H1 (cell line): ENCODE data around the gene MLKL. TPM values are rescaled to one million over a fixed set of nuclear protein-coding genes. Genes with fewer than 3 reads are reported as not detected.

Experiments used
- CTCF ChIA-PET: fragments of 300-600 bp; sonication (Branson Sonifier 250); formaldehyde crosslinking; loops from one replicate; lab custom pipeline; 2021; ENCODE audit not compliant: partially characterized antibody; lab: Charles Lee
- POLR2A ChIA-PET: fragments of 300-600 bp; sonication (Branson Sonifier 250); formaldehyde crosslinking; loops from one replicate; lab custom pipeline; 2021; ENCODE audit warnings: inconsistent platforms; ENCODE audit not compliant: partially characterized antibody; lab: Charles Lee
- DNase-seq, 2 experiments: peaks; one replicate each; pipeline versions ENCODE4 v3.0.0 to v3.0.0-alpha.2; 2010 to 2022; ENCODE audit warnings: low spot score in 2 of 2, low read depth in 1 of 2, mixed read lengths in 1 of 2
- FAIRE-seq: peaks from 2 replicates; lab custom pipeline; 2011; peaks lifted over from hg19 to GRCh38; lab: Jason Lieb, UNC
- H2AFZ ChIP-seq: 2 replicates; pipeline ENCODE4 v1.8.1; 2012; ENCODE audit warnings: low read length, inconsistent platforms
- H2AK5ac ChIP-seq: 2 replicates; pipeline ENCODE4 v1.6.1; 2013; ENCODE audit warnings: low read depth, low read length
- H2BK120ac ChIP-seq: replicated peaks from 2 replicates; pipeline ENCODE3; 2013; ENCODE audit warnings: low read depth, low read length, inconsistent platforms
- H2BK12ac ChIP-seq: 2 replicates; pipeline ENCODE4 v1.6.1; 2013; ENCODE audit warnings: low read depth, low read length
- H2BK15ac ChIP-seq: 2 replicates; pipeline ENCODE4 v1.6.1; 2013; ENCODE audit warnings: low read length
- H2BK20ac ChIP-seq: 2 replicates; pipeline ENCODE4 v1.6.1; 2013; ENCODE audit warnings: low read length
- H2BK5ac ChIP-seq: 2 replicates; pipeline ENCODE4 v1.6.1; 2013; ENCODE audit warnings: low read depth, low read length
- H3K14ac ChIP-seq: 2 replicates; pipeline ENCODE4 v1.6.1; 2013; ENCODE audit warnings: inconsistent platforms; ENCODE audit not compliant: insufficient read length
- H3K18ac ChIP-seq: 2 replicates; pipeline ENCODE4 v1.6.1; 2013; ENCODE audit warnings: low read length; ENCODE audit errors: extremely low read depth
- H3K23ac ChIP-seq: 2 replicates; pipeline ENCODE4 v1.6.1; 2013; ENCODE audit warnings: inconsistent platforms; ENCODE audit not compliant: insufficient read length
- H3K23me2 ChIP-seq: 2 replicates; pipeline ENCODE4 v1.6.1; 2013; ENCODE audit warnings: low read depth, low read length
- H3K27ac ChIP-seq: 2 replicates; pipeline ENCODE4 v1.6.1; 2011; ENCODE audit warnings: low read depth, low read length, inconsistent platforms
- H3K27me3 ChIP-seq, 4 experiments: replicated peaks in 1 of 4; 1 replicate in 1 of 4; 2 replicates in 3 of 4; pipeline versions ENCODE4 v1.6.1 to v1.8.1; 2011 to 2013; ENCODE audit warnings: low read length in 3 of 4, mild to moderate bottlenecking in 3 of 4, inconsistent platforms in 2 of 4, mixed read lengths in 2 of 4, moderate library complexity in 1 of 4; ENCODE audit not compliant: control insufficient read depth in 3 of 4, insufficient read depth in 3 of 4; ENCODE audit errors: extremely low read depth in 1 of 4
- H3K36me3 ChIP-seq, 4 experiments: 2 replicates each; pipeline versions ENCODE4 v1.6.1 to v1.8.1; 2011 to 2013; ENCODE audit warnings: mild to moderate bottlenecking in 4 of 4, low read length in 3 of 4, moderate library complexity in 2 of 4, control low read depth in 1 of 4, inconsistent platforms in 1 of 4; ENCODE audit not compliant: insufficient read depth in 4 of 4, control insufficient read depth in 2 of 4
- H3K4ac ChIP-seq: replicated peaks from 2 replicates; pipeline ENCODE3; 2013; ENCODE audit warnings: low read length, low read depth, mixed read lengths, inconsistent platforms; ENCODE audit not compliant: insufficient read length
- H3K4me1 ChIP-seq, 4 experiments: replicated peaks in 1 of 4; 1 replicate in 1 of 4; 2 replicates in 3 of 4; pipeline versions ENCODE4 v1.6.1 to v1.8.1; 2011 to 2013; ENCODE audit warnings: low read length in 3 of 4, inconsistent platforms in 2 of 4, mixed read lengths in 1 of 4; ENCODE audit not compliant: insufficient read depth in 4 of 4, control insufficient read depth in 3 of 4
- H3K4me2 ChIP-seq, 2 experiments: 2 replicates each; pipeline versions ENCODE4 v1.6.1 to v1.8.1; 2011 to 2013; ENCODE audit warnings: low read depth in 2 of 2, low read length in 2 of 2, control low read depth in 1 of 2, inconsistent platforms in 1 of 2, mild to moderate bottlenecking in 1 of 2; ENCODE audit not compliant: insufficient read depth in 1 of 2
- H3K4me3 ChIP-seq, 4 experiments: fragments of 200-600, 300-600 bp in 1 of 4; sonication (generic), shearing (Covaris generic), sonication (Bioruptor Twin) in 1 of 4; 2 replicates each; pipeline versions ENCODE4 v1.5.1 to v1.8.1; 2011 to 2016; ENCODE audit warnings: low read length in 4 of 4, low read depth in 3 of 4, control low read depth in 2 of 4, inconsistent platforms in 2 of 4, mild to moderate bottlenecking in 2 of 4, mixed read lengths in 1 of 4, moderate library complexity in 1 of 4; ENCODE audit not compliant: insufficient read depth in 2 of 4; ENCODE audit errors: extremely low read depth in 1 of 4
- H3K56ac ChIP-seq: replicated peaks from 2 replicates; pipeline ENCODE3; 2013; ENCODE audit warnings: low read depth, mild to moderate bottlenecking, mixed read lengths, low read length, inconsistent platforms; ENCODE audit not compliant: insufficient read length
- H3K79me1 ChIP-seq: 2 replicates; pipeline ENCODE4 v1.6.1; 2013; ENCODE audit warnings: low read depth, low read length, control low read depth
- H3K79me2 ChIP-seq, 2 experiments: 2 replicates each; pipeline versions ENCODE4 v1.6.1 to v1.8.1; 2012 to 2013; ENCODE audit warnings: low read length in 2 of 2, mild to moderate bottlenecking in 2 of 2, inconsistent platforms in 1 of 2; ENCODE audit not compliant: insufficient read depth in 2 of 2, control insufficient read depth in 1 of 2
- H3K9ac ChIP-seq, 4 experiments: replicated peaks in 1 of 4; 1 replicate in 1 of 4; 2 replicates in 3 of 4; pipeline versions ENCODE4 v1.6.1 to v1.8.1; 2011 to 2013; ENCODE audit warnings: low read depth in 3 of 4, low read length in 3 of 4, control low read depth in 2 of 4, mild to moderate bottlenecking in 2 of 4, moderate library complexity in 2 of 4, inconsistent platforms in 1 of 4; ENCODE audit errors: extremely low read depth in 1 of 4
- H3K9me3 ChIP-seq, 2 experiments: 2 replicates each; pipeline versions ENCODE4 v1.6.1 to v1.8.1; 2012 to 2013; ENCODE audit warnings: mild to moderate bottlenecking in 2 of 2, moderate library complexity in 2 of 2, control low read depth in 1 of 2, inconsistent platforms in 1 of 2, low read depth in 1 of 2, low read length in 1 of 2, mixed read lengths in 1 of 2; ENCODE audit not compliant: insufficient read depth in 2 of 2
- H4K20me1 ChIP-seq, 2 experiments: replicated peaks in 1 of 2; 2 replicates each; pipeline versions ENCODE3 to v1.8.1; 2011 to 2013; ENCODE audit warnings: inconsistent platforms in 2 of 2, low read length in 2 of 2, mild to moderate bottlenecking in 1 of 2; ENCODE audit not compliant: insufficient read depth in 2 of 2, control insufficient read depth in 1 of 2
- H4K5ac ChIP-seq: 2 replicates; pipeline ENCODE4 v1.6.1; 2013; ENCODE audit warnings: low read length, low read depth, mixed read lengths, inconsistent platforms; ENCODE audit not compliant: insufficient read length
- H4K8ac ChIP-seq: 2 replicates; pipeline ENCODE4 v1.8.0; 2013; ENCODE audit warnings: mild to moderate bottlenecking, moderate library complexity, low read length, inconsistent platforms; ENCODE audit not compliant: insufficient read depth; ENCODE audit errors: extremely low read depth
- H4K91ac ChIP-seq: replicated peaks from 2 replicates; pipeline ENCODE3; 2013; ENCODE audit warnings: low read length, mixed read lengths, inconsistent platforms; ENCODE audit not compliant: insufficient read length
- BACH1 ChIP-seq: IDR thresholded peaks from 2 replicates; pipeline ENCODE4 v1.6.1; 2012; ENCODE audit warnings: low read length, improper control_type of control experiment
- BCL11A ChIP-seq, 2 experiments: IDR thresholded peaks; one replicate each; pipeline ENCODE4 v1.6.1; 2011; ENCODE audit warnings: low read depth in 2 of 2, low read length in 2 of 2, mild to moderate bottlenecking in 2 of 2
- CHD1 ChIP-seq: IDR thresholded peaks from 2 replicates; pipeline ENCODE4 v1.6.1; 2012; ENCODE audit warnings: low read depth, low read length, improper control_type of control experiment
- HDAC6 ChIP-seq: IDR thresholded peaks from one replicate; pipeline ENCODE4 v1.7.1; 2012; ENCODE audit warnings: low read depth, mild to moderate bottlenecking, inconsistent platforms, low read length, moderate library complexity
- MAFK ChIP-seq: IDR thresholded peaks from 2 replicates; pipeline ENCODE4 v1.6.1; 2012; ENCODE audit warnings: low read depth, mild to moderate bottlenecking, improper control_type of control experiment, low read length
- NANOG ChIP-seq: IDR thresholded peaks from 2 replicates; pipeline ENCODE4 v1.6.1; 2011; ENCODE audit warnings: low read length, low read depth, mild to moderate bottlenecking, inconsistent platforms; ENCODE audit not compliant: insufficient read depth, poor library complexity, severe bottlenecking
- PHF8 ChIP-seq: fragments of 200-600 bp; sonication (generic); conservative IDR thresholded peaks from 2 replicates; pipeline ENCODE4 v1.7.1; 2012; ENCODE audit warnings: low read depth, mild to moderate bottlenecking, inconsistent platforms, low read length, moderate library complexity
- POLR2A ChIP-seq, 2 experiments: IDR thresholded peaks; 1 replicate in 1 of 2; 2 replicates in 1 of 2; pipeline ENCODE4 v1.6.1; 2011; ENCODE audit warnings: low read depth in 2 of 2, low read length in 2 of 2, mild to moderate bottlenecking in 2 of 2; ENCODE audit errors: control extremely low read depth in 1 of 2
- SIRT6 ChIP-seq: IDR thresholded peaks from one replicate; pipeline ENCODE4 v1.7.1; 2012; ENCODE audit warnings: low read length, inconsistent platforms
- TAF1 ChIP-seq: IDR thresholded peaks from 2 replicates; pipeline ENCODE4 v1.6.1; 2011; ENCODE audit warnings: mild to moderate bottlenecking, low read depth, low read length
- TBP ChIP-seq: IDR thresholded peaks from 2 replicates; pipeline ENCODE4 v1.6.1; 2011; ENCODE audit warnings: low read depth, low read length, improper control_type of control experiment
- WGBS, 2 experiments: shearing (Covaris generic) in 1 of 2; methylation state at CpG; one replicate each; pipeline versions ENCODE4 v1.1.6 to v1.1.7; 2013 to 2015; ENCODE audit warnings: low lambda C conversion rate in 2 of 2, mixed read lengths in 2 of 2, inconsistent platforms in 1 of 2, low coverage in 1 of 2, missing lambda C conversion rate in 1 of 2; ENCODE audit not compliant: insufficient replicate concordance in 2 of 2, insufficient coverage in 1 of 2, insufficient read length in 1 of 2; ENCODE audit errors: extremely low coverage in 1 of 2, missing lambda C conversion rate in 1 of 2; 5-methylcytosine and 5-hydroxymethylcytosine counted together
- polyA plus RNA-seq, 7 experiments: library from polyadenylated mRNA; depleted of rRNA in 3 of 7; stranded (reverse) in 5 of 7; unstranded in 2 of 7; fragments of >200 nt in 5 of 7; fragments of 200-250 nt in 2 of 7; gene quantifications; 1 replicate in 5 of 7; 2 replicates in 1 of 7; 4 replicates in 1 of 7; pipeline versions ENCODE4 v1.2.1 to v1.2.3, GENCODE V29; 2011 to 2013; ENCODE audit warnings: missing spikeins in 2 of 7, mixed read lengths in 2 of 7
- total RNA-seq: library from RNA; stranded (reverse); fragmentation: NEBNext Ultra II Directional; extraction: Animal tissue kit (Norgen Biotek cat#: 25700); gene quantifications from 2 replicates; pipeline ENCODE4 v1.2.1, GENCODE V29; 2021
- TF ChIP-seq, protein P1 (sequence below): IDR thresholded peaks from 2 replicates; pipeline ENCODE4 v1.6.1; 2012; ENCODE audit warnings: inconsistent platforms

The MLKL gene
- total and polyA plus RNA-seq, 2 of the 8 experiments (the other 6 are each of a cell fraction or from before 2014, with no cell fraction given) = 1.6 to 2.1 TPM

GRCh38 chr16:74666425-74667254, 34.0 kb downstream of the MLKL start, which contains the start of gene RFWD3:
TSS of gene RFWD3 (minus strand) at chr16:74666877. CDS start at chr16:74661449, 5,428 bp downstream.
- H2BK15ac ChIP-seq = no peak within 1 kb of the TSS
- POLR2A ChIA-PET = interaction anchor here (0.6 to 6.5 kb wide), 20 partner anchors 11 to 369 kb away, joined by 3 to 37 read pairs (median 4); partner anchors contain the start of genes GLG1 and MLKL
- peak within 1 kb of the TSS; percentile 60 for H2AFZ ChIP-seq
- CTCF ChIA-PET = interaction anchor here (0.9 to 3.2 kb wide), 6 partner anchors 13 to 196 kb away, joined by 5 to 13 read pairs (median 6); partner anchors contain the start of gene MLKL
- 1% methylated on average over 55 of the region's 63 CpGs; no CpG with 5 or more reads in 1 of the 2 experiments for WGBS, 2 experiments
- no peak within 1 kb of the TSS for H4K91ac ChIP-seq
- peak within 1 kb of the TSS; percentile 73 to 76 for H3K4me2 ChIP-seq
- no peak within 1 kb of the TSS for H2BK12ac ChIP-seq
- H4K20me1 ChIP-seq = peaks cover 11 to 16% of the 10 kb centered on the region in 2 experiments
- H3K23ac ChIP-seq = no peak within 1 kb of the TSS
- H3K4me1 ChIP-seq = peaks cover 0 to 3% (median 0%) of the 10 kb centered on the region in 4 experiments; a peak in 1 of 7 replicates
- DNase-seq = peak; percentile 93 to 96
- no peaks in the 10 kb centered on the region; a peak in 1 of 4 replicates for H3K9me3 ChIP-seq
- peak within 1 kb of the TSS; percentile 96 to 98 (median 98) for H3K9ac ChIP-seq
- H3K27me3 ChIP-seq = no peaks in the 10 kb centered on the region
- H3K27ac ChIP-seq = peak within 1 kb of the TSS; percentile 95
- H2AK5ac ChIP-seq = no peak within 1 kb of the TSS
- no peak within 1 kb of the TSS for H3K14ac ChIP-seq
- H2BK120ac ChIP-seq = no peak within 1 kb of the TSS
- H4K5ac ChIP-seq = peak within 1 kb of the TSS; percentile 67
- peak within 1 kb of the TSS; percentile 93 for H3K18ac ChIP-seq
- H2BK20ac ChIP-seq = no peak within 1 kb of the TSS
- H2BK5ac ChIP-seq = peak within 1 kb of the TSS; percentile 87
- H4K8ac ChIP-seq = peak within 1 kb of the TSS; percentile 99
- peaks cover 15 to 40% (median 27%) of the 10 kb centered on the region in 4 experiments for H3K36me3 ChIP-seq
- peaks cover 13% of the 10 kb centered on the region for H3K79me1 ChIP-seq
- H3K79me2 ChIP-seq = peaks cover 9 to 48% of the 10 kb centered on the region in 2 experiments
- peaks cover 5% of the 10 kb centered on the region; the same call in 1 of the 2 replicates for H3K23me2 ChIP-seq
- FAIRE-seq = peak; percentile 58
- peak within 1 kb of the TSS; percentile 84 for H3K4ac ChIP-seq
- H3K4me3 ChIP-seq = peak within 1 kb of the TSS; percentile 77 to 93 (median 90)
- H3K56ac ChIP-seq = peak within 1 kb of the TSS; percentile 62
- TF ChIP-seq TAF1 = peak; percentile 99
- TF ChIP-seq NANOG = no peak
- no peak for TF ChIP-seq SIRT6
- no peak for TF ChIP-seq HDAC6
- peak; percentile 92 to 95 for TF ChIP-seq POLR2A (IDR thresholded peaks at IDR 0.05; ENCODE audit: control extremely low read depth in 1 of 2, low read depth in 2 of 2, low read length in 2 of 2)
- no peak for TF ChIP-seq BACH1
- TF ChIP-seq TBP = peak; percentile 94
- TF ChIP-seq CHD1 = no peak
- TF ChIP-seq MAFK = no peak
- TF ChIP-seq PHF8 = peak; percentile 94
- no peak for TF ChIP-seq BCL11A (IDR thresholded peaks at IDR 0.05; ENCODE audit: low read depth in 2 of 2, low read length in 2 of 2)
- TF ChIP-seq, protein P1, sequence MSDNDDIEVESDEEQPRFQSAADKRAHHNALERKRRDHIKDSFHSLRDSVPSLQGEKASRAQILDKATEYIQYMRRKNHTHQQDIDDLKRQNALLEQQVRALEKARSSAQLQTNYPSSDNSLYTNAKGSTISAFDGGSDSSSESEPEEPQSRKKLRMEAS = peak; percentile 81
